GM06990 (cell line): ENCODE measurements around the gene NUP85.

ENCODE experiments used
- DNase-seq: peaks from one replicate; pipeline ENCODE4 v3.0.0-alpha.2; 2011; ENCODE audit not compliant: insufficient read length; ENCODE audit errors: extremely low read depth
- H3K27me3 ChIP-seq: replicated peaks from 2 replicates; pipeline ENCODE4 v1.6.0; 2011; ENCODE audit warnings: low read length; ENCODE audit not compliant: control insufficient read depth, insufficient read depth
- H3K36me3 ChIP-seq: 2 replicates; pipeline ENCODE4 v1.5.1; 2011; ENCODE audit warnings: low read length; ENCODE audit not compliant: control insufficient read depth, insufficient read depth
- H3K4me3 ChIP-seq: replicated peaks from 2 replicates; pipeline ENCODE4 v1.5.1; 2011; ENCODE audit warnings: low read depth, mild to moderate bottlenecking, control low read depth, low read length
- TF ChIP-seq, protein P1 (sequence below): IDR thresholded peaks from 2 replicates; pipeline ENCODE4 v1.5.1; 2011; ENCODE audit warnings: low read length, control low read depth, mild to moderate bottlenecking, inconsistent platforms; ENCODE audit not compliant: insufficient read depth, poor library complexity, severe bottlenecking

The NUP85 gene

DNA sequence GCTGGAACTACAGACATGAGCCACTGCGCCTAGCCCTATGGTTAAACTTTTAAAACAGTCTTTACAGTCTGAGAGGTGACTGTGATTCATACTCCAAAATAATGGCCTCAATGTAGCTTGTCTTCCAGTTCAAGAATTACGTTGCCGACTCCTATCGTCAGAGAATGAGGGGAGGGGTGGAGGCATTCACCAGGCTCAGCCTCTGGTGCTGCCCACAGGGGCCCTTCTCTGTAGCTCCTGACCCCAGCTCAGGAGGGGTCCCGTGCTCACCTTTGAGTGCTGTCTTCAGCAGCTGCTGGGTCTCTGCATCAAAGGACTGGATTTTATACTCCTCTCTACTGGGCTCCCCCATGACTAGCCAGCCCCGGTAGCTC is 64.4 kb downstream of the NUP85 start:
- DNase-seq, result no peak
- TF ChIP-seq, protein P1, sequence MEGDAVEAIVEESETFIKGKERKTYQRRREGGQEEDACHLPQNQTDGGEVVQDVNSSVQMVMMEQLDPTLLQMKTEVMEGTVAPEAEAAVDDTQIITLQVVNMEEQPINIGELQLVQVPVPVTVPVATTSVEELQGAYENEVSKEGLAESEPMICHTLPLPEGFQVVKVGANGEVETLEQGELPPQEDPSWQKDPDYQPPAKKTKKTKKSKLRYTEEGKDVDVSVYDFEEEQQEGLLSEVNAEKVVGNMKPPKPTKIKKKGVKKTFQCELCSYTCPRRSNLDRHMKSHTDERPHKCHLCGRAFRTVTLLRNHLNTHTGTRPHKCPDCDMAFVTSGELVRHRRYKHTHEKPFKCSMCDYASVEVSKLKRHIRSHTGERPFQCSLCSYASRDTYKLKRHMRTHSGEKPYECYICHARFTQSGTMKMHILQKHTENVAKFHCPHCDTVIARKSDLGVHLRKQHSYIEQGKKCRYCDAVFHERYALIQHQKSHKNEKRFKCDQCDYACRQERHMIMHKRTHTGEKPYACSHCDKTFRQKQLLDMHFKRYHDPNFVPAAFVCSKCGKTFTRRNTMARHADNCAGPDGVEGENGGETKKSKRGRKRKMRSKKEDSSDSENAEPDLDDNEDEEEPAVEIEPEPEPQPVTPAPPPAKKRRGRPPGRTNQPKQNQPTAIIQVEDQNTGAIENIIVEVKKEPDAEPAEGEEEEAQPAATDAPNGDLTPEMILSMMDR, result no peak
- H3K36me3 ChIP-seq, result peaks cover 29% of the 10 kb centered on the region
- peak overlapping the region; percentile 89 for H3K4me3 ChIP-seq
- H3K27me3 ChIP-seq, result no peaks in the 10 kb centered on the region

DNA sequence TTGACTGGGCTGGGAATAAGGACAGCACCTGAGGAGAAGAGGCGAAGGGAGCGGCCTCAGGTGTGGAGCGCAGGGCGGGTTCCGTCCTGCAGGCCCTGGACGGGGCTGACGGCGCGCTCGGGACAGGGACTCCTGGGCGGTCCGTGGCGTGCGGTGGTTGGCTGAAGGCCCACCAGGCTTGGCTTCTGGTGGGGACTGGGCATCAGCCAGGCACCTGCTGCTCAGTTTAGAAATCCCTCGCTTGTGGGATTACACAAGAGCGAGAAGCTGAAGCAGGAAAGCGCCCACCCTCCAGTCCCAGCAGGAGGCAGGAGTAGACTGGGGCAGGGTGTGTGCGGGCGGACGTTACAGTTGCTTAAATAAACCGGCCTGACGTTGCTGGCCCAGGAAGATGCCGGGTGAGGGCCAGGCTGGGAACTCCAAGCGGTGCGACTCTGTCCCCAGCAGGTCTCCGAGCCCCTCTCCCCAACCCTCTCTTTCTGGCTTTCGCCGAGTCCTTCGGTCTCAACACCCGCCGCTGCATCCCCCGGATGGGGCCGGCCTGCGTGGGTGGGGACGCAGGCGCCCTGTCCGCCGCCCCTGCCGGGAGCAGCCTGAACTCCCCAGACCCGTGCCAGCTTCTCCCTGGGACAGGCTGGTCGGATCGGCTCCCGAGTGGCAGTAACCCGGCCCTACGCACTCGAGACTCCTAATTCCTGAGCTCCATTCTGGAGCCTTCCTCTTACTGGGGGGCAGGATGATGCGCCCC is 64.9 kb downstream of the NUP85 start:
- Histone ChIP-seq H3K27me3 (no peaks in the 10 kb centered on the region), H3K4me3 (peak overlapping the region; percentile 89), H3K36me3 (peaks cover 29% of the 10 kb centered on the region)
- peak; percentile 86 for DNase-seq
- TF ChIP-seq, protein P1, result peak; percentile 63

DNA sequence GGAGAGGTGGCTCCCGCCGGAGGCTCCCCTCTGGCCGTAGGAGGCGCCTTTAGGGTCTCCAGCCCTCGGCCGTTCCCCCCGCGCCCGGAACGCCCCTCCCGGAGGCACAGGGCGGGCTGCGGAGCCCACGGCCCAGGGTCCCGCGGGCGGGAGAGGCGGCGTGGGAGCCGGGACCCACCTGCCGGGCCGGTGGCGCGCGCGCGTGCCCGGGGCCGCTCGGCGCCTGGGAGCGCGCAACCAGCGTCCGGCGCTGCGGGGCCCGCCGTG is 65.4 kb downstream of the NUP85 start, which contains the start of gene MIF4GD:
MIF4GD (minus strand) TSS at position 266 of the 267 bp plus-strand sequence. CDS start 1,036 bp downstream, outside the sequence.
- no peaks in the 10 kb centered on the region for H3K27me3 ChIP-seq
- TF ChIP-seq, protein P1, result no peak

DNA sequence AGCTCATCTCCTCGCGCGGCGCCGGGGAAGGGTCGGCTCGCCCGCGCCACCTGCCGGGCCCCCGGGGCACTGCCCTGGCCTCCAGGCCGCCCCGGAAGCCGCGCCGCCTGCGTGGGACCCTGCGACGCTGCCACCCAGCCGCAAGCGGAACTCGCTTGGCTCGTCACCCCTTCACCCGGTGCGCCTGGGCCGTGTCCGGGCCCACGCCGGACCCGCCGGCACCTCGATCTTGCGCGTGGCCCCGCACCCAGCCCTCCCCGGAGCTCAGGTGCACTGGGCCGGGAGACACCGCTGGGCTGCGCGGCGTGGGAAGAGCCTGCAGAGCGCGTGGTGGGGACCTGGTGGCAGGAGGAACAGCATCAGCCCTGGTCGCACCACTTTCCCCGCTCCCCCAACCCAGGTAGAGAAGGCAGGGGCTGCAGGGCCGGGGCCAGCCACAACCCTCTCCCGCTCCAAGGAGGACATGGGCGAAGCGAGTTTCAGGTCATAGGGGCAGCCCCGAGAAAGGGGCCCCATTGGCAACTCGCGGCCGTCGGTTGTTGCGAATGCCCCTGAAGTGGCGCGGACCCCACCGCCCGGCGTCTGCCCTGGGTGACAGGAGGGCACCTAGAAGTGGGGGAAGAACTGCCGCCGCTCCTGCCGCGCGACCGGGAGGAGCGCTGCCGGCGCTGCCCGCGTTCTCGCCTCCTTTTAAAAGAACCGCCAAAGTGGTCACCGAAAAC is 65.9 kb downstream of the NUP85 start:
- H3K36me3 ChIP-seq, result peaks cover 20% of the 10 kb centered on the region
- DNase-seq, result peak; percentile 92
- peak overlapping the region; percentile 93 for H3K4me3 ChIP-seq
- no peaks in the 10 kb centered on the region for H3K27me3 ChIP-seq
- TF ChIP-seq, protein P1, result peak; percentile 2

More for the DNA sequence above, 65.4 kb downstream of the NUP85 start, which contains the start of gene MIF4GD:
- Histone ChIP-seq H3K4me3 (peak within 1 kb of the TSS; percentile 93), H3K36me3 (peaks cover 24% of the 10 kb centered on the region)
- DNase-seq, result no peak

DNA sequence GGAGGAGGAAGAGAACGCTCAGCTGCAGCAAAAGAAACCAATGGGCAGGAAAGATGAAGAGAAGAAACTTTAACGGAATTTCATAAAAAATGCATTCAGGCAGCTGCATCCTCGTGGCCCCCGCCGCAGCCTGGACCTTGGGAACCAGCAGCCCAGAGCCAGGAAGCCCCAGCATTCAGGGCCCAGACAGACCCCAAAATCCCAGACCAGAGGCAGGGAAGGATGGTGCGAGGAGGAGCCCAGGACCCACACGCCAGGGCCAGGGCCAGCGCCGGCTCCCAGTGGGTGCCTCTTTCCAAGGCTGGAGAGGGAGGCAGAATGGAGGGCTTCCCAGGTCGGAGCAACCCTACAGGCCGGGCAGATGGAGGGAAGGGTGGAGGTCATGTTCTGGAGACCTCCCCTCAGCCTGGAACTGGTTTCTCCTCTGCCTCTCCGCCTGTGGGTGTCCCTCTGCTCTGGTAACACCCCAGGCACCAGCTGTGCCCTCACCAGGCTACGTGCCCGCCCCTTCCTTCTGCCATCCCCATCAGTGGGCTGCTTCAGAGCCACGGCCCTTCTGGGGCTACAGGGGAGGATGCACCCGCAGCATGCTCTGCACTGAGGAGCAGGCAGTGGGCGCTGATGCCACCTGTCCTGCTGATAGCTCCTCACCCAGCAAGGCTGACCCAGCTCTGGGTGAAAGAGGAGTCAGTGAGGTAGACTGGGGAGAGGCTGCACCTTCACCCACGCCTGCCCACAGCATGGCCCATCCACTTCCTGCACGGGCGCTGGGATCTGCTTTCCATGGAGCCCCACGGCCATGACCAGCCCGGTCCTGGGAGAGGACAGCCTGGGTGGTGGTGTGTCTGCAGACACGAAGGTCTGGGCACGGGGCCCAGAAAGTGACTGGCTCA is 66.7 kb downstream of the NUP85 start:
- Histone ChIP-seq H3K27me3 (no peaks in the 10 kb centered on the region), H3K36me3 (peaks cover 15% of the 10 kb centered on the region), H3K4me3 (peak overlapping the region; percentile 93)
- DNase-seq, result peak; percentile 39
- TF ChIP-seq, protein P1, result peak; percentile 27
